IPS-18a (cell line): ENCODE data around the gene MYEOV.

ENCODE experiments used
- H3K27ac ChIP-seq: one replicate; pipeline ENCODE4 v1.5.1; 2013; ENCODE audit warnings: low read length
- H3K27me3 ChIP-seq: one replicate; pipeline ENCODE4 v1.6.1; 2013; ENCODE audit warnings: mild to moderate bottlenecking, low read length; ENCODE audit not compliant: control insufficient read depth, insufficient read depth
- H3K36me3 ChIP-seq: one replicate; pipeline ENCODE4 v1.6.1; 2013; ENCODE audit warnings: low read depth, low read length; ENCODE audit not compliant: control insufficient read depth
- H3K4me1 ChIP-seq: one replicate; pipeline ENCODE4 v1.6.1; 2013; ENCODE audit warnings: low read depth, low read length; ENCODE audit not compliant: control insufficient read depth
- H3K4me3 ChIP-seq: one replicate; pipeline ENCODE4 v1.5.1; 2013; ENCODE audit warnings: low read length
- H3K9ac ChIP-seq: one replicate; pipeline ENCODE4 v1.6.1; 2013; ENCODE audit warnings: mild to moderate bottlenecking, low read length, moderate library complexity
- H3K9me3 ChIP-seq: one replicate; pipeline ENCODE4 v1.6.1; 2013; ENCODE audit warnings: low read depth, low read length; ENCODE audit not compliant: control insufficient read depth

MYEOV gene

GRCh38 chr11:69329581-69329980, 35.6 kb downstream of the MYEOV start:
- Histone ChIP-seq H3K27me3 (no peaks in the 10 kb centered on the region), H3K36me3 (no peaks in the 10 kb centered on the region), H3K9ac (no peak overlapping the region), H3K4me3 (no peak overlapping the region), H3K27ac (no peak overlapping the region), H3K4me1 (no peaks in the 10 kb centered on the region), H3K9me3 (no peaks in the 10 kb centered on the region)

- Histone ChIP-seq H3K27me3 (no peaks in the 10 kb centered on the region), H3K4me3 (no peak overlapping the region), H3K27ac (no peak overlapping the region), H3K9me3 (no peaks in the 10 kb centered on the region), H3K9ac (no peak overlapping the region), H3K36me3 (no peaks in the 10 kb centered on the region), H3K4me1 (no peaks in the 10 kb centered on the region)
These were observed 36.4 kb downstream of the MYEOV start for GRCh38 chr11:69330330-69330729.

DNA sequence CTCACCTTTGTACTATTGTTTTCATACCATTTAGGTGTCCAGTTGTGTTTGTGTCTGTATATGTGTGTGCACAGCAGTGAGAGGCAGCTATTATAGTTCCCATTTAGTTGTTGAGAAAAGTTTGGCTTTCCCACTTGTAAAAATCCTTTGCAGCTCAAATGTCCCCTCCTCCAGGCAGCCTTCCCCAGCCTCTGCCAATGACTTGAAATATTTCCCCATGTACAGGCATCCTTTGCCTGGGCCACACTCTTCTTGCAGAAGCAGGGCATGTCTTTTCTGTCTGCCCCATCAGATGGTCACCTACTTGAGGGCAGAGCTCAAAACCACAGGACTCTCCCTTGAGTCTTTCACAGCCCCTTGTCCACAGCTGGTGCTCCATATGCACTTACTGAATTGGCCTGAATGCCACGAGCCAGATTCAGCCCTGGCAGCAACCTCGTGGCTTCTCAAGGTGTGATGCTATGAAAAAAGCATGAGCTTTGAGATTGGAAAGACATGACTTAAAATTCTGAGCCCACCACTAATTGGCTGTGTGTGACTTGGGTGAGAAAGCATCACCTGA, 39.3 kb downstream of the MYEOV start:
- Histone ChIP-seq H3K9ac (no peak overlapping the region), H3K4me1 (no peaks in the 10 kb centered on the region), H3K9me3 (no peaks in the 10 kb centered on the region), H3K4me3 (no peak overlapping the region), H3K27me3 (no peaks in the 10 kb centered on the region), H3K36me3 (no peaks in the 10 kb centered on the region), H3K27ac (no peak overlapping the region)

GRCh38 chr11:69333879-69334278, 39.9 kb downstream of the MYEOV start:
- H3K27me3 ChIP-seq, result no peaks in the 10 kb centered on the region
- H3K9me3 ChIP-seq, result no peaks in the 10 kb centered on the region
- H3K27ac ChIP-seq, result no peak overlapping the region
- no peak overlapping the region for H3K9ac ChIP-seq
- H3K4me1 ChIP-seq, result no peaks in the 10 kb centered on the region
- no peaks in the 10 kb centered on the region for H3K36me3 ChIP-seq
- no peak overlapping the region for H3K4me3 ChIP-seq

GRCh38 chr11:69335007-69335780, 41.2 kb downstream of the MYEOV start:
- H3K9me3 ChIP-seq, result no peaks in the 10 kb centered on the region
- H3K4me1 ChIP-seq, result no peaks in the 10 kb centered on the region
- H3K4me3 ChIP-seq, result no peak overlapping the region
- no peak overlapping the region for H3K27ac ChIP-seq
- no peak overlapping the region for H3K9ac ChIP-seq
- no peaks in the 10 kb centered on the region for H3K36me3 ChIP-seq
- no peaks in the 10 kb centered on the region for H3K27me3 ChIP-seq

DNA sequence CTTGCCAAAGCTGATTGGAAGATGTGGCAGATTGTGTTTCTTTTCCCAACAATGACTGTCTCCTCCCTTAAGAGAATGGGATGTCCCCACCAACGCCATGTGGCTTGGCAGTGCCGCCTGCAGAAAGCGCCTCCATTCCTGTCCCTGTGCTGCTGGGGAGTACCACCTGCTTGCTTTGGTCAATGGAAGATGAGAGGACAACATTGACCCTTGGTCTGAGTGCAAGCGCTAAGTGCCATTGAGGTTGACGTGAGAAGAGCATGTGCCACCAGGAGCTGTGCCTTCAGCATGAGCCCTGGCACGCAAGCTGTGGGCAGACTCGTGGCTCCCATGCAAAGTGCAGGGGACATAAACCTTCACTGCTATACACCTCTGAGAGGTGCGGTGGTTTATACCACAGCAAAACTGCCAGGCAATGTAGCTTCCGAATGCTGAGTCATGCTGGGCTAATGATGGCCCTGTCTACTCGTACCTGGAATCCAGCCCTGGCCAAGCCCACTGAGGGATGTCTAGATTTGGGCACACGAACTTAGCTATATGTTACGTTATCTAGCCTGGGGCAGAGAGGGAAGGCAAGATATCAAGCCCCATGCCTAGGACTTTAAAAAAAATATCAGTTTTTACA, 41.9 kb downstream of the MYEOV start:
- Histone ChIP-seq H3K27me3 (no peaks in the 10 kb centered on the region), H3K27ac (no peak overlapping the region), H3K4me3 (no peak overlapping the region), H3K4me1 (no peaks in the 10 kb centered on the region), H3K9me3 (no peaks in the 10 kb centered on the region), H3K36me3 (no peaks in the 10 kb centered on the region), H3K9ac (no peak overlapping the region)

- H3K9me3 ChIP-seq, result no peaks in the 10 kb centered on the region
- no peak overlapping the region for H3K9ac ChIP-seq
- no peak overlapping the region for H3K4me3 ChIP-seq
- no peak overlapping the region for H3K27ac ChIP-seq
- no peaks in the 10 kb centered on the region for H3K27me3 ChIP-seq
- H3K36me3 ChIP-seq, result no peaks in the 10 kb centered on the region
- no peaks in the 10 kb centered on the region for H3K4me1 ChIP-seq
These were observed 43.3 kb downstream of the MYEOV start for GRCh38 chr11:69337211-69337721.

DNA sequence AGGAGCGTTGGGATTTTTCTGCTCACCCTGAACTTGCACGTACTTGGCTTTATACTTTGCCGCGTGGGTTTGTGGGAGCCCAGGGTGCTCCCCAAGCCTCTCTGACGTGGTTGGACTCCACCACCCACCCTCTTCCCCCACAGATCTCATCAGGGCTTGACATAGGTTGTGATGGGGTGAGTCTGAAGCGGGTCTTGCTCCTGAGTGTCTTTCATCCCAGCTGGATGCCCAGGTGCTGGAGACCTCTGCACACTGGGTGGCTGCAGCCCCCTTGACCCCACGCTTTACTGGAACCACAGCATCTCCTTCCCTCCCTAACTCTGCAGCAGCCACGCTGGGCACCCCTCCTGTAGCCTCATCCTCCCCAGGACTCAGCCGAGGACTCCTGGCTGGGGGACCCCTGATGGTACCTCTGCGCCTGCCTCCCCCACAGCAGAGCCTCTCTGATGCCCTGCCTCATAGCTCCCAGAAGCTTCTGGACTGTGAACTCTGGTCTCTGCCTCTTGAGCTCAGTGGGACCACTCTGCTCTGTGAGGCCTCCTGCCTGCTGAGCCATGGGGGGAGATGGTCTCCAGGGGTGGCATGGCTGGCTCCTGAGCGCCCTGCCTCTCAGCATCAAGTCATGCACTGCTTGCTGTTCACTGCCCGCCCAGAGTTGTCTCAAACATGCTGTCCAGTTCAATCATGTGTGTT, 45.2 kb downstream of the MYEOV start:
- no peaks in the 10 kb centered on the region for H3K27me3 ChIP-seq
- H3K36me3 ChIP-seq, result no peaks in the 10 kb centered on the region
- no peaks in the 10 kb centered on the region for H3K9me3 ChIP-seq
- H3K9ac ChIP-seq, result no peak overlapping the region
- H3K27ac ChIP-seq, result no peak overlapping the region
- H3K4me3 ChIP-seq, result no peak overlapping the region
- no peaks in the 10 kb centered on the region for H3K4me1 ChIP-seq

- H3K27me3 ChIP-seq, result no peaks in the 10 kb centered on the region
These were observed 46.1 kb downstream of the MYEOV start for GRCh38 chr11:69339983-69340565.

DNA sequence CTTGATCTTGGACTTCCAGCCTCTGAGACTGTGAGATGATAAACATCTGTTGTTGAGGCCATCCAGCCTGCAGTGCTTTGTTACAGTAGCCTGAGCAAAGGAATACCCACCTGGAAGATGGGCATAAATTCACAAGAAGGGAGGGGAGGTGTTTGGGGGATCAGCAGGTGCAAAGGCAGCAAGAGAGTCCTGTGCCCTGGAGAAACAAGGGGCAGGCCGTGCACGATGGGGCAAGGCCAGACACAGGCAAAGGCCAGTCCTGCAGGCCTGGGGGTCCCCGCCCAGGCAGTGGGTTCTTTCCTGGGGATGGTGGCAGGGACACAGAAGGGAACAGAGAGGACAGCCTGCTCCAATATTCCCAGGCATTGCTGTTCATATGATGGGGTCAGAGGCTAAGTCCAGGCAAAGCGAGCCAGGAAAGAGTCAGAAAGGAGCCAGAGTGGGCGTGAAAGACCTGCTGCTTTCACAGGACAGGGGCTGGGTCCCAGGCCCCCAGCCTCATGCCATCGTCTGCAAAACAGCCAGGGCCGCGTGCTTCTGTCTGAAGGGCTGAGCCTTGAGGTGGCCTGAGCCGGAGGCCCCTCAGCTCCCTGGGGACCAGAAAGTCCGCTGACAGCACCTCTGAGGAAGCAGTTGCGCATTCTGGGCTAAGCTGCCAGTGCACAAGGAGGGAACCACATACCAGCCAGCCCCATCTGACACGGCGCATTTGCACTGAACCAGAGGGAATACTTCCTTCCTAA, 48.8 kb downstream of the MYEOV start:
- H3K27me3 ChIP-seq, result no peaks in the 10 kb centered on the region
- H3K4me3 ChIP-seq, result no peak overlapping the region
- H3K36me3 ChIP-seq, result no peaks in the 10 kb centered on the region
- no peaks in the 10 kb centered on the region for H3K4me1 ChIP-seq
- H3K27ac ChIP-seq, result no peak overlapping the region
- no peak overlapping the region for H3K9ac ChIP-seq
- no peaks in the 10 kb centered on the region for H3K9me3 ChIP-seq

More at GRCh38 chr11:69339983-69340565, 46.1 kb downstream of the MYEOV start:
- Histone ChIP-seq H3K4me3 (no peak overlapping the region), H3K27ac (no peak overlapping the region), H3K4me1 (no peaks in the 10 kb centered on the region), H3K36me3 (no peaks in the 10 kb centered on the region), H3K9ac (no peak overlapping the region), H3K9me3 (no peaks in the 10 kb centered on the region)
